ENCODE results near the gene C17orf78.
A peak's percentile ranks its signal among the peaks of the same experiment; 100 is the strongest.

C17orf78 gene

GRCh38 chr17:37359682-37360188 lies 16.1 kb upstream of the C17orf78 start:
- peak overlapping the region; percentile 93 for H4K8ac ChIP-seq (ENCODE audit: low read length)
- peak overlapping the region; percentile 74 for H2BK15ac ChIP-seq (ENCODE audit: low read depth, poor library complexity, severe bottlenecking)
- peak overlapping the region; percentile 65 for H3K4me2 ChIP-seq (ENCODE audit: low read length, poor library complexity, severe bottlenecking)
- H3K79me1 ChIP-seq (replicated peaks; ENCODE audit: low read length, poor library complexity, severe bottlenecking), result peaks cover 4% of the 10 kb centered on the region
- no peak for DNase-seq
- no peaks in the 10 kb centered on the region for H3K9me3 ChIP-seq (ENCODE audit: control insufficient read depth, low read length)
- H3K27ac ChIP-seq (ENCODE audit: low read length, poor library complexity, severe bottlenecking), result peak overlapping the region; percentile 72
- H3K14ac ChIP-seq (ENCODE audit: low read length in 2 of 2), result no peak overlapping the region
- H3K18ac ChIP-seq (ENCODE audit: low read depth in 1 of 2, low read length in 2 of 2), result peak overlapping the region; percentile 14 to 94
- WGBS, result 56% methylated on average over 18 of the region's 18 CpGs
- H3K4me1 ChIP-seq (ENCODE audit: control insufficient read depth, insufficient read depth, low read depth, low read length), result peaks cover 5% of the 10 kb centered on the region
- no peak overlapping the region for H2AK5ac ChIP-seq (ENCODE audit: low read length, severe bottlenecking)
- no peaks in the 10 kb centered on the region for H3K27me3 ChIP-seq (ENCODE audit: control insufficient read depth in 1 of 2, insufficient read depth in 1 of 2, low read length in 2 of 2)
- H3K23ac ChIP-seq (ENCODE audit: low read length in 2 of 2), result no peak overlapping the region
- peak overlapping the region; percentile 87 for H3K9ac ChIP-seq (ENCODE audit: low read length)
- peaks cover 0 to under 1% of the 10 kb centered on the region in 2 experiments for H3K36me3 ChIP-seq (ENCODE audit: control insufficient read depth in 1 of 2, insufficient read depth in 2 of 2, low read depth in 1 of 2, low read length in 2 of 2)
- H2BK120ac ChIP-seq (ENCODE audit: low read depth, low read length), result peak overlapping the region; percentile 99
- H2AFZ ChIP-seq (ENCODE audit: low read depth, low read length), result peak overlapping the region; percentile 32
- H3K4ac ChIP-seq (ENCODE audit: low read depth in 1 of 2, low read length in 2 of 2), result peak overlapping the region; percentile 2 to 80
- no peak overlapping the region for H2BK5ac ChIP-seq (ENCODE audit: low read depth, low read length, poor library complexity, severe bottlenecking)
- peak overlapping the region; percentile 76 to 96 for H3K4me3 ChIP-seq (ENCODE audit: insufficient read depth in 1 of 2, low read depth in 1 of 2, low read length in 2 of 2)
- H2BK12ac ChIP-seq (ENCODE audit: low read length in 2 of 2), result peak overlapping the region; percentile 19 to 76
- peak overlapping the region; percentile 84 for H4K91ac ChIP-seq (ENCODE audit: low read length)

DNA sequence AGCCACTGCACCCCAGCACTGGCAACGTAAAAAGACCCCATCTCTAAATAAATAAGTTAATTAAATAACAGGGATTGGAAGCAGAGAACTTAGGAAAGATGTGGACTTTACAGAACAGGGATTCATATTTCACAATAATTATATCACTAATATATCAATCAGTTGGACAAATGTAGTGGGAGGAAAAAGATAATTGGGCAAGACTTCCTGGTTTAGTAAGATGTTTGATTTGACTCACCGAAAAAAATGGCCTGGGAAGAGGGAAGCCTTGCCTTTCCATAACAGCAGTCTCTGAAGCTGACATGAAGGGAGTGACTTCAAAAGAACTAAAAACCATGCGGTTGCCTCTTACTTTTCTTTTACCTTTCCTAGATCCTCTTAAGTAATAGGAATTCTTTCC lies 15.2 kb upstream of the C17orf78 start:
- H3K27ac ChIP-seq (ENCODE audit: low read length, poor library complexity, severe bottlenecking), result no peak overlapping the region
- no peak overlapping the region for H3K14ac ChIP-seq (ENCODE audit: low read length in 2 of 2)
- H3K4ac ChIP-seq (ENCODE audit: low read depth in 1 of 2, low read length in 2 of 2), result no peak overlapping the region
- no peaks in the 10 kb centered on the region for H3K36me3 ChIP-seq (ENCODE audit: control insufficient read depth in 1 of 2, insufficient read depth in 2 of 2, low read depth in 1 of 2, low read length in 2 of 2)
- H3K4me1 ChIP-seq (ENCODE audit: control insufficient read depth, insufficient read depth, low read depth, low read length), result peaks cover 5% of the 10 kb centered on the region
- H2BK120ac ChIP-seq (ENCODE audit: low read depth, low read length), result no peak overlapping the region
- 100% methylated on average over 1 of the region's 3 CpGs for WGBS
- no peak overlapping the region for H3K18ac ChIP-seq (ENCODE audit: low read depth in 1 of 2, low read length in 2 of 2)
- H3K4me3 ChIP-seq (ENCODE audit: insufficient read depth in 1 of 2, low read depth in 1 of 2, low read length in 2 of 2), result no peak overlapping the region
- H2BK12ac ChIP-seq (ENCODE audit: low read length in 2 of 2), result no peak overlapping the region
- no peak overlapping the region for H4K91ac ChIP-seq (ENCODE audit: low read length)
- H3K23ac ChIP-seq (ENCODE audit: low read length in 2 of 2), result no peak overlapping the region
- no peak overlapping the region for H3K4me2 ChIP-seq (ENCODE audit: low read length, poor library complexity, severe bottlenecking)
- no peaks in the 10 kb centered on the region for H3K27me3 ChIP-seq (ENCODE audit: control insufficient read depth in 1 of 2, insufficient read depth in 1 of 2, low read length in 2 of 2)
- no peak overlapping the region for H2AFZ ChIP-seq (ENCODE audit: low read depth, low read length)
- H3K79me1 ChIP-seq (replicated peaks; ENCODE audit: low read length, poor library complexity, severe bottlenecking), result peaks cover 4% of the 10 kb centered on the region
- no peak overlapping the region for H2BK5ac ChIP-seq (ENCODE audit: low read depth, low read length, poor library complexity, severe bottlenecking)
- no peak overlapping the region for H4K8ac ChIP-seq (ENCODE audit: low read length)
- no peak overlapping the region for H3K9ac ChIP-seq (ENCODE audit: low read length)
- no peak overlapping the region for H2BK15ac ChIP-seq (ENCODE audit: low read depth, poor library complexity, severe bottlenecking)
- DNase-seq, result peak; percentile 26
- H3K9me3 ChIP-seq (ENCODE audit: control insufficient read depth, low read length), result no peaks in the 10 kb centered on the region
- no peak overlapping the region for H2AK5ac ChIP-seq (ENCODE audit: low read length, severe bottlenecking)

- H2AFZ ChIP-seq (ENCODE audit: low read depth, low read length), result no peak overlapping the region
- no peaks in the 10 kb centered on the region for H3K36me3 ChIP-seq (ENCODE audit: control insufficient read depth in 1 of 2, insufficient read depth in 2 of 2, low read depth in 1 of 2, low read length in 2 of 2)
- peak overlapping the region in 1 of 2 experiments; percentile 72 for H3K18ac ChIP-seq (ENCODE audit: low read depth in 1 of 2, low read length in 2 of 2)
- DNase-seq, result no peak
- H3K4me3 ChIP-seq (ENCODE audit: insufficient read depth in 1 of 2, low read depth in 1 of 2, low read length in 2 of 2), result no peak overlapping the region
- H2BK12ac ChIP-seq (ENCODE audit: low read length in 2 of 2), result peak overlapping the region in 1 of 2 experiments; percentile 77
- H3K9ac ChIP-seq (ENCODE audit: low read length), result no peak overlapping the region
- no peak overlapping the region for H4K91ac ChIP-seq (ENCODE audit: low read length)
- no peak overlapping the region for H3K4me2 ChIP-seq (ENCODE audit: low read length, poor library complexity, severe bottlenecking)
- no peak overlapping the region for H2BK5ac ChIP-seq (ENCODE audit: low read depth, low read length, poor library complexity, severe bottlenecking)
- H3K79me1 ChIP-seq (replicated peaks; ENCODE audit: low read length, poor library complexity, severe bottlenecking), result peaks cover 2% of the 10 kb centered on the region
- H3K27me3 ChIP-seq (ENCODE audit: control insufficient read depth in 1 of 2, insufficient read depth in 1 of 2, low read length in 2 of 2), result no peaks in the 10 kb centered on the region
- H3K23ac ChIP-seq (ENCODE audit: low read length in 2 of 2), result no peak overlapping the region
- peak overlapping the region in 1 of 2 experiments; percentile 42 for H3K4ac ChIP-seq (ENCODE audit: low read depth in 1 of 2, low read length in 2 of 2)
- no peaks in the 10 kb centered on the region for H3K9me3 ChIP-seq (ENCODE audit: control insufficient read depth, low read length)
- peaks cover 5% of the 10 kb centered on the region for H3K4me1 ChIP-seq (ENCODE audit: control insufficient read depth, insufficient read depth, low read depth, low read length)
- H2BK120ac ChIP-seq (ENCODE audit: low read depth, low read length), result no peak overlapping the region
- no peak overlapping the region for H4K8ac ChIP-seq (ENCODE audit: low read length)
- 88% methylated on average over 4 of the region's 4 CpGs for WGBS
- no peak overlapping the region for H3K14ac ChIP-seq (ENCODE audit: low read length in 2 of 2)
- H3K27ac ChIP-seq (ENCODE audit: low read length, poor library complexity, severe bottlenecking), result no peak overlapping the region
- no peak overlapping the region for H2BK15ac ChIP-seq (ENCODE audit: low read depth, poor library complexity, severe bottlenecking)
- no peak overlapping the region for H2AK5ac ChIP-seq (ENCODE audit: low read length, severe bottlenecking)
These were observed 14.2 kb upstream of the C17orf78 start for GRCh38 chr17:37361543-37361942.

GRCh38 chr17:37365589-37365988 lies 10.2 kb upstream of the C17orf78 start:
- Histone ChIP-seq H4K91ac (ENCODE audit: low read length) (no peak overlapping the region), H2BK15ac (ENCODE audit: low read depth, poor library complexity, severe bottlenecking) (no peak overlapping the region), H3K4me3 (ENCODE audit: insufficient read depth in 1 of 2, low read depth in 1 of 2, low read length in 2 of 2) (no peak overlapping the region), H3K27ac (ENCODE audit: low read length, poor library complexity, severe bottlenecking) (no peak overlapping the region), H3K9ac (ENCODE audit: low read length) (no peak overlapping the region), H3K4me2 (ENCODE audit: low read length, poor library complexity, severe bottlenecking) (no peak overlapping the region), H3K9me3 (ENCODE audit: control insufficient read depth, low read length) (no peaks in the 10 kb centered on the region), H3K23ac (ENCODE audit: low read length in 2 of 2) (no peak overlapping the region), H2BK5ac (ENCODE audit: low read depth, low read length, poor library complexity, severe bottlenecking) (no peak overlapping the region), H4K8ac (ENCODE audit: low read length) (no peak overlapping the region), H3K4me1 (ENCODE audit: control insufficient read depth, insufficient read depth, low read depth, low read length) (no peaks in the 10 kb centered on the region), H3K14ac (ENCODE audit: low read length in 2 of 2) (no peak overlapping the region), H2BK120ac (ENCODE audit: low read depth, low read length) (no peak overlapping the region), H3K36me3 (ENCODE audit: control insufficient read depth in 1 of 2, insufficient read depth in 2 of 2, low read depth in 1 of 2, low read length in 2 of 2) (no peaks in the 10 kb centered on the region), H3K18ac (ENCODE audit: low read depth in 1 of 2, low read length in 2 of 2) (no peak overlapping the region), H2BK12ac (ENCODE audit: low read length in 2 of 2) (no peak overlapping the region), H3K4ac (ENCODE audit: low read depth in 1 of 2, low read length in 2 of 2) (no peak overlapping the region), H3K79me1 (replicated peaks; ENCODE audit: low read length, poor library complexity, severe bottlenecking) (no peaks in the 10 kb centered on the region), H2AK5ac (ENCODE audit: low read length, severe bottlenecking) (no peak overlapping the region), H3K27me3 (ENCODE audit: control insufficient read depth in 1 of 2, insufficient read depth in 1 of 2, low read length in 2 of 2) (no peaks in the 10 kb centered on the region), H2AFZ (ENCODE audit: low read depth, low read length) (no peak overlapping the region)
- DNase-seq, result no peak
- 84% methylated on average over 1 of the region's 1 CpG for WGBS

All from mesenchymal stem cell (in vitro differentiated cells and primary cell).